H9 (cell line): ENCODE results near the gene CERKL. TPM values are rescaled to one million over a fixed set of nuclear protein-coding genes. Genes with fewer than 3 reads are reported as not detected.

ENCODE experiments used
- DNase-seq: peaks from one replicate; pipeline ENCODE4 v3.0.0-alpha.2; 2017
- H2AFZ ChIP-seq: one replicate; pipeline ENCODE4 v1.6.1; 2013; ENCODE audit warnings: mild to moderate bottlenecking, low read length, control low read depth, moderate library complexity
- H2AK5ac ChIP-seq: 2 replicates; pipeline ENCODE4 v1.6.1; 2013; ENCODE audit warnings: low read length, control low read depth, mixed read lengths; ENCODE audit not compliant: insufficient read length
- H2BK120ac ChIP-seq: one replicate; pipeline ENCODE4 v1.6.1; 2013; ENCODE audit warnings: low read depth, mild to moderate bottlenecking, low read length, control low read depth, inconsistent platforms; ENCODE audit not compliant: poor library complexity, severe bottlenecking
- H2BK12ac ChIP-seq: 2 replicates; pipeline ENCODE4 v1.6.1; 2013; ENCODE audit warnings: low read length, control low read depth, mixed read lengths, low read depth; ENCODE audit not compliant: insufficient read length
- H2BK15ac ChIP-seq: 2 replicates; pipeline ENCODE4 v1.6.1; 2013; ENCODE audit warnings: low read depth, low read length, control low read depth
- H2BK20ac ChIP-seq: one replicate; pipeline ENCODE4 v1.6.1; 2013; ENCODE audit warnings: low read depth, mild to moderate bottlenecking, low read length, control low read depth, inconsistent platforms; ENCODE audit not compliant: poor library complexity, severe bottlenecking
- H2BK5ac ChIP-seq: 2 replicates; pipeline ENCODE4 v1.6.1; 2013; ENCODE audit warnings: low read length, control low read depth, mixed read lengths; ENCODE audit not compliant: insufficient read length
- H3K14ac ChIP-seq: 2 replicates; pipeline ENCODE4 v1.6.1; 2013; ENCODE audit warnings: low read length, control low read depth; ENCODE audit not compliant: insufficient read depth
- H3K18ac ChIP-seq: 2 replicates; pipeline ENCODE4 v1.6.1; 2013; ENCODE audit warnings: low read depth, mild to moderate bottlenecking, mixed read lengths, low read length, control low read depth; ENCODE audit not compliant: insufficient read length
- H3K23ac ChIP-seq: 2 replicates; pipeline ENCODE4 v1.6.1; 2013; ENCODE audit warnings: low read length, control low read depth, mixed read lengths, low read depth; ENCODE audit not compliant: insufficient read length
- H3K23me2 ChIP-seq: 2 replicates; pipeline ENCODE4 v1.6.1; 2013; ENCODE audit warnings: low read depth, mild to moderate bottlenecking, mixed read lengths, low read length, control low read depth; ENCODE audit not compliant: insufficient read length, poor library complexity, severe bottlenecking
- H3K27ac ChIP-seq: 2 replicates; pipeline ENCODE4 v1.5.1; 2013; ENCODE audit warnings: low read length, control low read depth, mixed read lengths, low read depth; ENCODE audit not compliant: insufficient read length
- H3K27me3 ChIP-seq: 2 replicates; pipeline ENCODE4 v1.6.1; 2013; ENCODE audit warnings: low read length, control low read depth, inconsistent platforms; ENCODE audit not compliant: insufficient read depth
- H3K4ac ChIP-seq: 2 replicates; pipeline ENCODE4 v1.6.1; 2013; ENCODE audit warnings: low read depth, mild to moderate bottlenecking, control low read depth, inconsistent platforms, low read length, moderate library complexity
- H3K4me1 ChIP-seq: 2 replicates; pipeline ENCODE4 v1.6.1; 2013; ENCODE audit warnings: low read length, control low read depth, inconsistent platforms; ENCODE audit not compliant: insufficient read depth
- H3K4me2 ChIP-seq: 2 replicates; pipeline ENCODE4 v1.6.1; 2013; ENCODE audit warnings: low read length, control low read depth, mixed read lengths; ENCODE audit not compliant: insufficient read length, insufficient read depth
- H3K56ac ChIP-seq: 2 replicates; pipeline ENCODE4 v1.6.1; 2013; ENCODE audit warnings: low read depth, mild to moderate bottlenecking, mixed read lengths, low read length, control low read depth; ENCODE audit not compliant: insufficient read length
- H3K79me1 ChIP-seq: 2 replicates; pipeline ENCODE4 v1.6.1; 2013; ENCODE audit warnings: low read depth, mild to moderate bottlenecking, moderate library complexity, low read length, control low read depth, inconsistent platforms; ENCODE audit not compliant: insufficient read depth, poor library complexity, severe bottlenecking
- H3K79me2 ChIP-seq: 2 replicates; pipeline ENCODE4 v1.6.1; 2013; ENCODE audit warnings: low read length, control low read depth, inconsistent platforms; ENCODE audit not compliant: insufficient read depth
- H3K9ac ChIP-seq: 2 replicates; pipeline ENCODE4 v1.6.1; 2013; ENCODE audit warnings: low read length, control low read depth, mixed read lengths; ENCODE audit not compliant: insufficient read length; ENCODE audit errors: extremely low read depth
- H3K9me3 ChIP-seq: one replicate; pipeline ENCODE4 v1.6.1; 2013; ENCODE audit warnings: low read depth, low read length, inconsistent platforms; ENCODE audit not compliant: control insufficient read depth
- H3T11ph ChIP-seq: one replicate; pipeline ENCODE4 v1.6.1; 2013; ENCODE audit warnings: mild to moderate bottlenecking, low read length, control low read depth, inconsistent platforms
- H4K20me1 ChIP-seq: one replicate; pipeline ENCODE4 v1.6.1; 2013; ENCODE audit not compliant: control insufficient read depth, insufficient read length, insufficient read depth
- H4K5ac ChIP-seq: 2 replicates; pipeline ENCODE4 v1.6.1; 2013; ENCODE audit warnings: low read depth, mild to moderate bottlenecking, mixed read lengths, low read length, control low read depth; ENCODE audit not compliant: insufficient read length
- H4K8ac ChIP-seq: replicated peaks from 2 replicates; pipeline ENCODE4 v1.6.1; 2013; ENCODE audit warnings: low read length, control low read depth, mixed read lengths, low read depth; ENCODE audit not compliant: insufficient read length
- H4K91ac ChIP-seq: 2 replicates; pipeline ENCODE4 v1.6.1; 2013; ENCODE audit warnings: low read depth, mild to moderate bottlenecking, moderate library complexity, mixed read lengths, low read length, control low read depth; ENCODE audit not compliant: insufficient read length
- H3K27ac Mint-ChIP-seq, 3 experiments: 2 replicates in 2 of 3; 3 replicates in 1 of 3; pipeline ENCODE4 v1.8.0; 2020 to 2021; ENCODE audit warnings: mixed read lengths in 3 of 3, mild to moderate bottlenecking in 1 of 3, moderate library complexity in 1 of 3
- H3K27me3 Mint-ChIP-seq: 2 replicates; pipeline ENCODE4 v1.8.0; 2021; ENCODE audit warnings: low read depth, mild to moderate bottlenecking, moderate library complexity, mixed read lengths
- H3K36me3 Mint-ChIP-seq, 3 experiments: 2 replicates in 2 of 3; 3 replicates in 1 of 3; pipeline ENCODE4 v1.8.0; 2020 to 2021; ENCODE audit warnings: low read depth in 3 of 3, mixed read lengths in 3 of 3; ENCODE audit not compliant: insufficient read depth in 1 of 3
- H3K4me1 Mint-ChIP-seq, 2 experiments: 2 replicates each; pipeline ENCODE4 v1.8.0; 2020; ENCODE audit warnings: mixed read lengths in 2 of 2
- H3K4me3 Mint-ChIP-seq, 2 experiments: 2 replicates in 1 of 2; 3 replicates in 1 of 2; pipeline ENCODE4 v1.8.0; 2020 to 2021; ENCODE audit warnings: mild to moderate bottlenecking in 2 of 2, mixed read lengths in 2 of 2, moderate library complexity in 1 of 2
- H3K9me3 Mint-ChIP-seq, 2 experiments: 2 replicates in 1 of 2; 3 replicates in 1 of 2; pipeline ENCODE4 v1.8.0; 2020; ENCODE audit warnings: mild to moderate bottlenecking in 2 of 2, mixed read lengths in 2 of 2, moderate library complexity in 1 of 2
- WGBS: extraction: QIAGEN DNeasy Blood & Tissue Kit; methylation state at CpG from one replicate; pipeline ENCODE4 v1.1.7; 2013; ENCODE audit warnings: missing lambda C conversion rate, low lambda C conversion rate, mixed read lengths; ENCODE audit not compliant: insufficient read length; ENCODE audit errors: extremely low coverage; 5-methylcytosine and 5-hydroxymethylcytosine counted together
- total RNA-seq: library from RNA; stranded (reverse); gene quantifications from 2 replicates; pipeline ENCODE4 v1.2.1, GENCODE V29; 2021
- TF ChIP-seq, protein P1 (sequence below): fragments of 200-600 bp; sonication (generic); conservative IDR thresholded peaks from 3 replicates; pipeline ENCODE4 v1.8.0; 2021; ENCODE audit warnings: antibody characterized with exemption, mild to moderate bottlenecking

CERKL gene
- total RNA-seq, 1 experiment from 2014 or later = not detected

DNA sequence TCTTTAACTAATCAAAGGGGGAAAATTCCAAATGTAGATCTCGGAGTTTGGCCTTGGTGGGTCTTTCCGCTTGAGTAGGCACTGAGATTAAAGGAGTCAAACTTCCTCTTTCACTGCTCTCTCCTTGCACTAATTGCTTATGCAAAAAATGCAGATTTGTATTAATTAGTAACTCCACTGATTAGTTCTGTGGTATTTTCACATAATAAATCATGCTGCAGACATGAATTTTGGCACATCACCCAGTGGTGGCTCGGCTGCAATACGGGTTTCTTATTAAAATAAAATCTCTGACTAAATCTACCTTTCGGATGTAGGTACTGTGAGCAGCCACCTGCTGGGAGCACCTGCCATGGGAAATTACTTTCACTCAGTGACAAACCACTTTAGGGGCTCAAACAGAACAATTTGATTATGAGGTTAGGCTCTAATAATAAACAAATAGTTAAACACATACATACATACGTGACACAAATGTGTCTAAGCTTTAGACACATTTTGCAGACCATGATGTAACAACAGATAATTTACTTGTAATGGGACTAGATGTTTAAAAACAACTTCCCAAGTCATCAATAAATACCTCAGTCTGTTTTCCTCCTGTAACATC is 29.8 kb upstream of the CERKL start:
- H3K27ac Mint-ChIP-seq = no peak overlapping the region
- peaks cover 0 to 4% of the 10 kb centered on the region in 2 experiments; a peak in 3 of 5 replicates for H3K9me3 Mint-ChIP-seq
- H4K91ac ChIP-seq = no peak overlapping the region
- no peak overlapping the region for H2BK12ac ChIP-seq
- no CpG with 5 or more reads among the region's 6 CpGs for WGBS
- H3K18ac ChIP-seq = no peak overlapping the region
- no peak overlapping the region for H3K14ac ChIP-seq
- H4K20me1 ChIP-seq = no peaks in the 10 kb centered on the region
- no peaks in the 10 kb centered on the region for H3K36me3 Mint-ChIP-seq
- no peak overlapping the region for H3T11ph ChIP-seq
- no peaks in the 10 kb centered on the region for H3K9me3 ChIP-seq
- no peak overlapping the region for H2AK5ac ChIP-seq
- H2AFZ ChIP-seq = no peak overlapping the region
- no peak overlapping the region for H3K9ac ChIP-seq
- peaks cover 17 to 31% of the 10 kb centered on the region in 2 experiments for H3K4me1 Mint-ChIP-seq
- no peaks in the 10 kb centered on the region for H3K79me2 ChIP-seq
- H3K23ac ChIP-seq = no peak overlapping the region
- no peaks in the 10 kb centered on the region for H3K79me1 ChIP-seq
- H2BK120ac ChIP-seq = no peak overlapping the region
- no peak overlapping the region for H2BK15ac ChIP-seq
- H2BK5ac ChIP-seq = no peak overlapping the region
- H3K56ac ChIP-seq = no peak overlapping the region
- no peak overlapping the region for H4K5ac ChIP-seq
- H3K27me3 Mint-ChIP-seq = peaks cover 100% of the 10 kb centered on the region
- no peak overlapping the region for H3K27ac ChIP-seq
- H3K4me3 Mint-ChIP-seq = no peak overlapping the region
- no peak overlapping the region for H2BK20ac ChIP-seq
- TF ChIP-seq, protein P1, sequence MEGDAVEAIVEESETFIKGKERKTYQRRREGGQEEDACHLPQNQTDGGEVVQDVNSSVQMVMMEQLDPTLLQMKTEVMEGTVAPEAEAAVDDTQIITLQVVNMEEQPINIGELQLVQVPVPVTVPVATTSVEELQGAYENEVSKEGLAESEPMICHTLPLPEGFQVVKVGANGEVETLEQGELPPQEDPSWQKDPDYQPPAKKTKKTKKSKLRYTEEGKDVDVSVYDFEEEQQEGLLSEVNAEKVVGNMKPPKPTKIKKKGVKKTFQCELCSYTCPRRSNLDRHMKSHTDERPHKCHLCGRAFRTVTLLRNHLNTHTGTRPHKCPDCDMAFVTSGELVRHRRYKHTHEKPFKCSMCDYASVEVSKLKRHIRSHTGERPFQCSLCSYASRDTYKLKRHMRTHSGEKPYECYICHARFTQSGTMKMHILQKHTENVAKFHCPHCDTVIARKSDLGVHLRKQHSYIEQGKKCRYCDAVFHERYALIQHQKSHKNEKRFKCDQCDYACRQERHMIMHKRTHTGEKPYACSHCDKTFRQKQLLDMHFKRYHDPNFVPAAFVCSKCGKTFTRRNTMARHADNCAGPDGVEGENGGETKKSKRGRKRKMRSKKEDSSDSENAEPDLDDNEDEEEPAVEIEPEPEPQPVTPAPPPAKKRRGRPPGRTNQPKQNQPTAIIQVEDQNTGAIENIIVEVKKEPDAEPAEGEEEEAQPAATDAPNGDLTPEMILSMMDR = no peak
- peaks cover 10% of the 10 kb centered on the region for H3K23me2 ChIP-seq
- no peak overlapping the region for H4K8ac ChIP-seq
- DNase-seq = no peak
- H3K4ac ChIP-seq = no peak overlapping the region
- peaks cover 41% of the 10 kb centered on the region for H3K27me3 ChIP-seq
- H3K4me1 ChIP-seq = peaks cover 4% of the 10 kb centered on the region; the same call in 1 of the 2 replicates
- no peak overlapping the region for H3K4me2 ChIP-seq
